ENCODE data around the gene CTXN2. TPM values are rescaled to one million over a fixed set of nuclear protein-coding genes. Genes with fewer than 3 reads are reported as not detected.

CTXN2 gene
- total and polyA plus RNA-seq, 11 donors, result not detected

DNA sequence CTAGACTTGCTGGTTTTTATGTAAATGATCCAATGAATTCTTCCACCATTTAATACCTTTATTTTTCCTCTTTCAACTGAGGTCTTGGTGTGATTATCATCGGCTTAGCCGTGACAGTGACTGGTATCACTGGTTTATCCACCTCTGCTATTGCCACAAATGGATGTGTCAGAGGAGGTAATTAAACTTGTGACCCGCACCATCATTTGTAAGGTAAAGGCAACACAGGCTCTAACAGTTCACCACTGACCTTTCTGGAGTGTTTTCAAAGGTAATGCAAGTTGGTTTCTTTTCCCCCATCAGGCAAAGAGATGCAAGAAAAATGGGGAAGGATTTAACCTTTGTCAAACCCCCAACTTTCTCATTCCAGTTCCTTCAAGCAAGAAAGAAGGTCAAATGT is 34.3 kb downstream of the CTXN2 start:
- Histone ChIP-seq H3K4me3 (no peak overlapping the region), H3K27me3 (no peaks in the 10 kb centered on the region), H3K9me3 (no peaks in the 10 kb centered on the region), H3K36me3 (no peaks in the 10 kb centered on the region), H3K4me1 (no peaks in the 10 kb centered on the region), H3K27ac (no peak overlapping the region)
- intact Hi-C loops (cut with DNase I), result no loop called here
- DNase-seq, result no peak
- TF ChIP-seq, protein P1, sequence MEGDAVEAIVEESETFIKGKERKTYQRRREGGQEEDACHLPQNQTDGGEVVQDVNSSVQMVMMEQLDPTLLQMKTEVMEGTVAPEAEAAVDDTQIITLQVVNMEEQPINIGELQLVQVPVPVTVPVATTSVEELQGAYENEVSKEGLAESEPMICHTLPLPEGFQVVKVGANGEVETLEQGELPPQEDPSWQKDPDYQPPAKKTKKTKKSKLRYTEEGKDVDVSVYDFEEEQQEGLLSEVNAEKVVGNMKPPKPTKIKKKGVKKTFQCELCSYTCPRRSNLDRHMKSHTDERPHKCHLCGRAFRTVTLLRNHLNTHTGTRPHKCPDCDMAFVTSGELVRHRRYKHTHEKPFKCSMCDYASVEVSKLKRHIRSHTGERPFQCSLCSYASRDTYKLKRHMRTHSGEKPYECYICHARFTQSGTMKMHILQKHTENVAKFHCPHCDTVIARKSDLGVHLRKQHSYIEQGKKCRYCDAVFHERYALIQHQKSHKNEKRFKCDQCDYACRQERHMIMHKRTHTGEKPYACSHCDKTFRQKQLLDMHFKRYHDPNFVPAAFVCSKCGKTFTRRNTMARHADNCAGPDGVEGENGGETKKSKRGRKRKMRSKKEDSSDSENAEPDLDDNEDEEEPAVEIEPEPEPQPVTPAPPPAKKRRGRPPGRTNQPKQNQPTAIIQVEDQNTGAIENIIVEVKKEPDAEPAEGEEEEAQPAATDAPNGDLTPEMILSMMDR (IDR thresholded peaks at IDR 0.05), result no peak
- no peak for TF ChIP-seq POLR2A (IDR thresholded peaks at IDR 0.05)
- WGBS, 4 donors, result 75 to 91% (median 83%) methylated on average over 3 of the region's 3 CpGs
- ATAC-seq, result no peak

DNA sequence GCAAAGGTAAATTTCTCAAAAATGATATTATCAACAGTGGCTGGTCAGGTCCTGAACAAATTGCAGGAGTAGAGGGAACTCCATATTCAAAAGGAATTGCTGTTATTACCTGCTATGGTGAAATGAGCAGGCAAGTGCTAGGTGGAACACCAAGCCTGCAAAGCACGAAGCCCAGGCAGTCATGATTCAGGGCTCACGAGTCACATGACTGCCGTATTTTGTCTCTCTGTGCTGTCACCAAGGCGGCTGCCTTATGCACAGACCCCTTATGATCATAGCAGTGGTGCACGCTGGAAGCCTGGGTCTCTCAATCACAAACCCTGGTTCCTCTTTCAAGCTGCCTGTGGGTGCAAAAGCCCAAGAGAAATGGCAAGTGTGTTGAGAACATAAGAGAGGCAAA is 39.0 kb downstream of the CTXN2 start:
- H3K4me3 ChIP-seq, result no peak overlapping the region
- 73 to 82% (median 78%) methylated on average over 5 of the region's 5 CpGs for WGBS, 4 donors
- no peak for TF ChIP-seq POLR2A (IDR thresholded peaks at IDR 0.05)
- TF ChIP-seq, protein P1 (IDR thresholded peaks at IDR 0.05), result no peak
- no peaks in the 10 kb centered on the region for H3K36me3 ChIP-seq
- DNase-seq (no peak), ATAC-seq (no peak)
- H3K9me3 ChIP-seq, result no peaks in the 10 kb centered on the region
- intact Hi-C loops (cut with DNase I), result no loop called here
- no peaks in the 10 kb centered on the region for H3K4me1 ChIP-seq
- H3K27me3 ChIP-seq, result peaks cover 0 to 5% (median 0%) of the 10 kb centered on the region in 9 donors
- H3K27ac ChIP-seq, result no peak overlapping the region

DNA sequence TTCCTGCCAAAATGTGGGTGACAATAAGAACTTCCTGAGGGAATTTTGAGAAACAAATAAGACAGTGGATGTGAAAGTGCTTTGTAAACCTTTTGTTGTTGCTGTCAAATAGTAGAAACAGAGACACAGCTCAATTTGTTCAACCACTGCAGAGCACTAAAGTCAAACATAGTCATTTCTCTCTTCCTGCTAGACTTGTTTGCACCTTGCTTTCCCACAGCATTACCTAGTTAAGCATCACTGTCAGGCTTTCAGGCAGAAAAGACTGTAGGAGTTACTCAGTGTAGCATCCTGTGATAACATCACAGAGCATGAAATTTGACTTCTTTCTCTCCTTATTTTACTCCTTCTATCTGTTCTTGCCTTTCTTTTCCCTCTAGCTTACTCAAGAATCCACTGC is 41.8 kb downstream of the CTXN2 start:
- no peak for ATAC-seq
- Histone ChIP-seq H3K9me3 (no peaks in the 10 kb centered on the region), H3K4me3 (no peak overlapping the region), H3K27me3 (peaks cover 0 to 5% (median 0%) of the 10 kb centered on the region in 9 donors), H3K4me1 (no peaks in the 10 kb centered on the region), H3K27ac (no peak overlapping the region), H3K36me3 (no peaks in the 10 kb centered on the region)
- intact Hi-C loops (cut with DNase I), result no loop called here
- TF ChIP-seq, protein P1 (IDR thresholded peaks at IDR 0.05), result no peak
- DNase-seq, result no peak

DNA sequence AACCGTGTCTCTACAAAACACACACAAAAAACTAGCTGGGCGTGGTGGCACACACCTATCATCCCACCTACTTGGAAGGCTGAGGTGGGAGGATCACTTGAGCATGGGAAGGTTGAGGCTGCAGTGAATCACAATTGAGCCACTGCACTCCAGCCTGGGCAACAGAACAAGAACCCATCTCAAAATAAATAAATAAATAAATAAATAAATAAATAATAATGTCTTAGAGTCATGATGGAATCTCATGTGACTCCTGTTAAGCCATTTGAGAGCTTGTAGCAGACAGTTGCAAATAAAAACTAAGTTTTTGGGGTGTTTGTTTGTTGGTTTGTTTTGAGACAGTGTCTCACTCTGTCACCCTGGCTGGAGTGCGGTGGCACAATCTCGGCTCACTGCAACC is 47.9 kb downstream of the CTXN2 start:
- ATAC-seq (no peak), DNase-seq (no peak)
- H3K27ac ChIP-seq, result no peak overlapping the region
- no peaks in the 10 kb centered on the region for H3K36me3 ChIP-seq
- H3K27me3 ChIP-seq, result peaks cover 0 to 5% (median 0%) of the 10 kb centered on the region in 9 donors
- TF ChIP-seq, protein P1 (IDR thresholded peaks at IDR 0.05), result no peak
- no peak for TF ChIP-seq POLR2A (IDR thresholded peaks at IDR 0.05)
- H3K9me3 ChIP-seq, result no peaks in the 10 kb centered on the region
- H3K4me3 ChIP-seq, result no peak overlapping the region
- intact Hi-C loops (cut with DNase I), result no loop called here
- H3K4me1 ChIP-seq, result no peaks in the 10 kb centered on the region
- WGBS, 4 donors, result 81 to 96% (median 91%) methylated on average over 4 of the region's 4 CpGs

All from heart left ventricle (tissue), 16 donors.